WERI-Rb-1 (cell line): ENCODE measurements around the gene NR3C1.
"Not testable (repeated sequence)": the region's sequence is repeated elsewhere in the genome, so short reads cannot be mapped to it uniquely, and the experiment has no call there.

ENCODE experiments used
- DNase-seq: peaks from one replicate; pipeline ENCODE4 v3.0.0-alpha.2; 2020
- H3K27ac ChIP-seq: fragments of 250-450 bp; sonication (Bioruptor Pico); 2 replicates; pipeline ENCODE4 v1.5.1; 2020; ENCODE audit warnings: mild to moderate bottlenecking, moderate library complexity
- H3K27me3 ChIP-seq: fragments of 250-450 bp; sonication (Bioruptor Pico); 2 replicates; pipeline ENCODE4 v1.5.1; 2021; ENCODE audit warnings: mild to moderate bottlenecking, low read depth, moderate library complexity; ENCODE audit not compliant: insufficient read depth, severe bottlenecking
- H3K36me3 ChIP-seq: fragments of 250-450 bp; sonication (Bioruptor Pico); 2 replicates; pipeline ENCODE4 v1.5.1; 2020; ENCODE audit warnings: mild to moderate bottlenecking, moderate library complexity
- H3K4me3 ChIP-seq: 2 replicates; pipeline ENCODE4 v1.5.1; 2011; ENCODE audit warnings: low read depth, mild to moderate bottlenecking, control low read depth, low read length
- H3K9me3 ChIP-seq: fragments of 250-450 bp; sonication (Bioruptor Pico); 2 replicates; pipeline ENCODE4 v1.5.1; 2021; ENCODE audit warnings: mild to moderate bottlenecking, moderate library complexity; ENCODE audit not compliant: severe bottlenecking
- TF ChIP-seq, protein P1 (sequence below): IDR thresholded peaks from 2 replicates; pipeline ENCODE4 v1.5.1; 2011; ENCODE audit warnings: low read depth, mild to moderate bottlenecking, control low read depth, inconsistent platforms, low read length

Gene NR3C1

GRCh38 chr5:143329843-143330242 lies 73.6 kb downstream of the NR3C1 start:
- H3K4me3 ChIP-seq, result no peak overlapping the region
- no peak overlapping the region for H3K27ac ChIP-seq
- no peaks in the 10 kb centered on the region for H3K36me3 ChIP-seq
- H3K27me3 ChIP-seq, result no peaks in the 10 kb centered on the region
- no peak for DNase-seq
- TF ChIP-seq, protein P1, sequence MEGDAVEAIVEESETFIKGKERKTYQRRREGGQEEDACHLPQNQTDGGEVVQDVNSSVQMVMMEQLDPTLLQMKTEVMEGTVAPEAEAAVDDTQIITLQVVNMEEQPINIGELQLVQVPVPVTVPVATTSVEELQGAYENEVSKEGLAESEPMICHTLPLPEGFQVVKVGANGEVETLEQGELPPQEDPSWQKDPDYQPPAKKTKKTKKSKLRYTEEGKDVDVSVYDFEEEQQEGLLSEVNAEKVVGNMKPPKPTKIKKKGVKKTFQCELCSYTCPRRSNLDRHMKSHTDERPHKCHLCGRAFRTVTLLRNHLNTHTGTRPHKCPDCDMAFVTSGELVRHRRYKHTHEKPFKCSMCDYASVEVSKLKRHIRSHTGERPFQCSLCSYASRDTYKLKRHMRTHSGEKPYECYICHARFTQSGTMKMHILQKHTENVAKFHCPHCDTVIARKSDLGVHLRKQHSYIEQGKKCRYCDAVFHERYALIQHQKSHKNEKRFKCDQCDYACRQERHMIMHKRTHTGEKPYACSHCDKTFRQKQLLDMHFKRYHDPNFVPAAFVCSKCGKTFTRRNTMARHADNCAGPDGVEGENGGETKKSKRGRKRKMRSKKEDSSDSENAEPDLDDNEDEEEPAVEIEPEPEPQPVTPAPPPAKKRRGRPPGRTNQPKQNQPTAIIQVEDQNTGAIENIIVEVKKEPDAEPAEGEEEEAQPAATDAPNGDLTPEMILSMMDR, result no peak
- H3K9me3 ChIP-seq, result no peaks in the 10 kb centered on the region

DNA sequence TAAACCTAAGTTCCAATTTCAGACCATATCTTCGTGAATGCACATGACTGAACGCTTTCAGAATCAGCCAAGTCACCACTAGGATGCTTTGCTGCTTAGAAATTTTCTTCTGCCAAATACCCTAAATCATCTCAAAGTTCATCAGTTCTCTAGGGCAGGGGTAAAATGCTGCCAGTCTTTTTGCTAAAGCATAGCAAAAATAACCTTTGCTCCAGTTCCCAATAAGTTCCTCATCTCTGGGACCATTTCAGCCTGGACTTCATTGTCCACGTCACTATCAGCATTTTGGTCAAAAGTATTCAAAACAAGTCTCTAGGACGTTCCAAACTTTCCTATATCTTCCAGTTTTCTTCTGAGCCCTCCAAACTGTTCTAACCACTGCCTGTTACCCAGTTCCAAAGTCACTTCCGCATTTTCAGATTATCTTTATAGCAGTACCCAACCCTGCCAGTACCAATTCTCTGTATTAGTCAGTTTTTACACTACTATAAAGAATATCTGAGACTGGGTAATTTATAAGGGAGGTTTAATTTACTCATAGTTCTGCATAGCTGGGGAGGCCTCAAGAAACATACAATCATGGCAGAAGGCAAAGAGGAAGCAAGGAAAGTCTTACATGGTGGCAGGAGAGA lies 74.8 kb downstream of the NR3C1 start:
- Histone ChIP-seq H3K36me3 (no peaks in the 10 kb centered on the region), H3K27ac (no peak overlapping the region), H3K9me3 (no peaks in the 10 kb centered on the region), H3K4me3 (no peak overlapping the region), H3K27me3 (no peaks in the 10 kb centered on the region)
- TF ChIP-seq, protein P1, result no peak
- no peak for DNase-seq

GRCh38 chr5:143325086-143325485 lies 78.4 kb downstream of the NR3C1 start:
- not testable (repeated sequence) for DNase-seq, H3K36me3 ChIP-seq, H3K9me3 ChIP-seq

DNA sequence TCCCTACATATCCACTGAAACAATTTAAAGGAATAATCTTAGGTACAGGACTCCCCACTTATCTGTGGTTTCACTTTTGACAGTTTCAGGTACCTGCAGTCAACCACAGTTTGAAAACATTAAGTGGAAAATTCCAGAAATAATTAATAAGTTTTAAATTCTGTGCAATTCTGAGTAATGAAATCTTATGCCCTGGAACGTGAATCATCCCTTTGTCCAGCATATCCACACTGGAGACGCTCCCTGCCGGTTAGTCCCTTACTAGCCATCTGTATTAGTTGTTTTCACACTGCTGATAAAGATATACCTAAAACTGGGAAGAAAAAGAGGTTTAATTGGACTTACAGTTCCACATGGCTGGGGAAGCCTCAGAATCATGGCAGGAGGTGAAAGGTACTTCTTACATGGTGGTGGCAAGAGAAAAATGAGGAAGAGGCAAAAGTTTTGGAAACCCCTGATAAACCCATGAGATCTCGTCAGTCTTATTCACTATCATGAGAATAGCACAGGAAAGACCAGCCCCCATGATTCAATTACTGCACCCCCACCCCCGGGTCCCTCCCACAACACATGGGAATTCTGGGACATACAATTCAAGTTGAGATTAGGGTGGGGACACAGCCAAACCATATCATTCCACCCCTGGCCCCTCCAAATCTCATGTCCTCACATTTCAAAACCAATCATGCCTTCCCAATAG lies 80.4 kb downstream of the NR3C1 start:
- DNase-seq, H3K27ac ChIP-seq, H3K27me3 ChIP-seq, H3K9me3 ChIP-seq, H3K4me3 ChIP-seq, H3K36me3 ChIP-seq: not testable (repeated sequence)

More at GRCh38 chr5:143325086-143325485, 78.4 kb downstream of the NR3C1 start:
- H3K27ac ChIP-seq, H3K27me3 ChIP-seq, H3K4me3 ChIP-seq: not testable (repeated sequence)

GRCh38 chr5:143322176-143322575 lies 81.3 kb downstream of the NR3C1 start:
- no peak for DNase-seq
- no peaks in the 10 kb centered on the region for H3K27me3 ChIP-seq
- TF ChIP-seq, protein P1, result no peak
- no peak overlapping the region for H3K4me3 ChIP-seq
- H3K27ac ChIP-seq, result no peak overlapping the region
- H3K9me3 ChIP-seq, result no peaks in the 10 kb centered on the region
- H3K36me3 ChIP-seq, result no peaks in the 10 kb centered on the region

- H3K9me3 ChIP-seq, result no peaks in the 10 kb centered on the region
- no peak overlapping the region for H3K4me3 ChIP-seq
- H3K36me3 ChIP-seq, result no peaks in the 10 kb centered on the region
- TF ChIP-seq, protein P1, result no peak
- no peaks in the 10 kb centered on the region for H3K27me3 ChIP-seq
- no peak overlapping the region for H3K27ac ChIP-seq
- no peak for DNase-seq
Measured at GRCh38 chr5:143319437-143320227, 83.9 kb downstream of the NR3C1 start.
